NCI-H226 (cell line): ENCODE data around the gene LPP.

Experiments
- DNase-seq: peaks from one replicate; pipeline ENCODE4 v3.0.0-alpha.2; 2015

LPP gene

DNA sequence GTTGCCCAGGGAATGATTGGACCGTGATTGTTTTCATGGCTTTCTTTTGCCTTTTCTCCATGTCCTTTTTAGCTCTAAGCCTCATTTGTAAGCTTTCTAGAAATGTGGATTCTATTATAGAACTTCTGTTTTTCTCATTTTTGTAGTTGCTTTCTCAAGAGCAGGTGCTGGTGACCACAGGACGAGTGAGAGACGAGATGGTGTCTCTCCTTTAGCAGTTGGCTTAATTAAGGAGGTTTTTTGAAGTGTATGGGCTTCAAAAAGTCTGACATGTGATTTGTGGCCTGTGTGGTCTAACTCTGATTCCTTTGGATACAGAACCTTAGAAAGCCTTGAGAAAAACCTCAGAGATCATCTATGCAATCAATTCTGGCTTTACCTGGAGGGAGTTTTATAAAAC lies 292.8 kb downstream of the LPP start:
- no peak for DNase-seq

DNA sequence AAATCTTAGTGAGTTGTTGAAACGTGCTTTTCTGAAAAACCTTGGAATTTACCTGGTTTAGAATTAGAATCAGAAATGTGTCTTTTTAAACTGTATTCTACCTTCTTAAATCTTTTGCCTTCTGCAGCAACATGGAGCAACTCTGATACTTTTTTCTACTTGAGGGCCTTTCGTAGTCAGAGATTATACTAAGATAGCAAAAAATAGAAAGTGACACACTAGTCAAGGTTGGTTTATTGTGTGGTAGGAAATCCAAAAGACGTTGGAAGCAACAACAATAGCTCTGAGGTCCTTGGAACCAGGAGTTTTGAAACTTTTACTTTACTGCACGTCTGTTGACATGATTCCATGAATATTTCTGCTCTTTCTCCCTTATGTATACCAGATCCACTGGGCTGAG lies 294.9 kb downstream of the LPP start:
- DNase-seq, result no peak

DNA sequence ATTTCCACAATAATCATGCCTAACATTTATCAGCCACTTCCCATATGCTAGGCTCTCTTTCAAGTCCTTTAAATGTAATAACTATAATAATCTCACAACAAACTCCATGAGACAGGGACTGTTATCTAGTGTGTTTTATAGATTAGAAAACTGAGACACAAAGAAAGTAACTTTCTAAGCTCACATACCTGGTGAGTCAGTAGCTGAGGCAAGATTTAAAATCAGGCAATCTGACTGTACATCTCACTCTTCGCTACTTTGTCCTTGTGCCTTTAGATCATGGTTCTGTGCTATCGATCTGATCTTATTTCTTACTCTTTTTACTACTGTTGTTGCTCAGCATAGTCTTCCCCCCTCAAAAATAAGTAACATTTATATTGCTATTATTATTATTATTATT lies 295.5 kb downstream of the LPP start:
- DNase-seq, result no peak

DNA sequence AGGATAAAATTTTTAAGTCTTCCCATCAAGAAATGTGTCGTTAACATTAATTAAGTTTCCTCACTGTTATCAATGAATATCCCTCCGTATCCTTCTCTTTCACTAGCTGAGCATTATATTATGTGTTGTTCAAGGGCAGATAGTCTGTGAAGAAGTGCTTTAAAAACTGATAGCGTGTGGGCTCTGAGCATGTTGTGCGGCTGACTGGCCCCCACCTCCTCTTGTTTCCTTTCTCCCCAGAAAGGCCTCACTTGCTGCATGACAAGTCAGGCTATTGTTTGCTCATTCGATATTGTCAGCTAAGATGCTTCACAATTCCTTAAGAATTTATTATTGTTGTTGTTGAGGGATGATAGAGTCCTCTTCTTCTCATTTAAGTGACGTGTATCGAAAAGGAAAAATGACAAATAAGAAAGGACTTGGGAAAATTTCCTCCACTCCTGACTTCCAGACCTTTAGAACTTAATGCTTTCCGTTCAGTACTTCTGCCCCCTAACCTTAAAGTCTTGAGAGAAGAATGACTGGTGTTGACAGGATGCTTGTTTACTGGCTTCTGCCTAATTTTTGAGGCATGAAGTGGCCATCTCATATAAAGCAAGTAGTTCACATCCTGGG lies 298.3 kb downstream of the LPP start:
- no peak for DNase-seq

DNA sequence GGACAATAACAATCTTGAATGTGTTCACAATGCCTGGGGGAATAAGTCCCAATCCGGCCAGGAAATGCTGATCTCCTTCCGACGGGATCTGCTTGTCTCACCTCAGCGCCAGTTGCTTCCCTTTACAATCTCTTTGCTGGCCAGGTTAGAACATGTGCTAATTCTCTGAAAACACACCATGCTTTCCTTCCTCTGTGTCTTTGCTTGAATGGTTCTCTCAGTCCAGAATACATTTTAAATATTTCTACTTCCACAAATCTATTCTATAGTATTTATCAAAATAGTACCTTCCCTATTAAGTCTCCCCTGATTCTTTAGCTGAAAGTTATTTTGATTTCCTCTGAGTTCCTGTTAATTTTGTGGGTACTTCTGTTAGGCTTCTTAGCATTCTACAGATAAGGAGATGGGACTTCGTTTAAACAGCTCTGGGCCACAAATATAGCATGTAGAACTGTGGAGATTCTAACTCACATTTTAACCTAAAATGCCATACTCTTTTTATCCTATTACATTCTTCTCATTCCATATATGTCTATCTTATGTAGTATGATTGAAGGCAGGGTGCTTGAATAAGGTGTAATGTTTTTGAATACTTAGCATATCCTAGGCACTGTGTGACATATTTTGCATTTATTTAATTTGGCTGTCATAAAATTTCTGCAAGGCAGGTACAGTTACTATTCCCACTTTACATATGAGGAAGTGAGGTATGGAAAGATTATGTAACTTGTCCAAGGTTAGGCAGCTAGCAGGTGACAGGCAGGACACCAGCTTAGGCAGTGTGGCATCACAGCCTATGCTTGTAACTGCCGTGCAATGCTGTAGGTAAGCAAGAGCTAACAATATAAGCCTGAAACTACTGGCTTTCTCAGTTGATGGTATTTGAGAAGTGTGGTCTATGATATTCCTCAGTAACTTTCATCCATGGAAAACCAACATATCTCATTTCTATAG lies 299.8 kb downstream of the LPP start:
- no peak for DNase-seq

DNA sequence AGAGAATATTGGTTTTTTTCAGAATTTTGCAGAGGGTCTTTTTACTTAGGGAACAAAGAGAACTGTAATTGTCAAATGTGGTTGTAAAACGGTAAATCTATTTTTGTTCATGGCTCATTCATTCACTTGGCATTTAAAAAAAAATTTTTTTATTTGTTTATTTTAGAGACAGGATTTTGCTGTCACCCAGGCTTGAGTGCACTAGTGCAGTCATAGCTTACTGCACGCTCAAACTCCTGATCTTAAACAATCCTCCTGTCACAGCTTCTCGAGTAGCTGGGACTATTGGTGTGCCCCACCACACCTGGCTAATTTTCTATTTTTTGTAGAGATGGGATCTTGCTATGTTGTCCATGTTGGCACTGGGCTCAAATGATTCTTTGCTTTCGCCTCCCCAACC lies 301.8 kb downstream of the LPP start:
- DNase-seq, result no peak

DNA sequence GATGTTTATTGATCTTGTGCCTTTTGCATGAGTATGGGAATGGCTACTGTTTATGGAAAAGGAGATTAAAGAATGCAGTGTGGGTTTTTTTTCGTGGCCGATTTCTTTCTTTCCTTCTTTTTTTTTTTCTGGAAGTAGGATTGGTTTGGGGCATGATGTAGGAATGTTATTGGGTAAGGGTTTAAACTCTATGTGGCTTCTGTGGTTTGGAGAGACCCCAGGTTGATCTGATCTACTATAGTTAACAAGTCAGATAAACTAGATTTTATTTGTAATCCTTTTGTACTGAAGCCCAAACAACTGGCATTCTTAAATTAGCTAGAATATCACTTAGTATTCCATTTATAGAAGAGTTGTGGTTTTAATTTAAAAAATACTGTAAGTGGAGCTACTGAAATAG lies 304.8 kb downstream of the LPP start:
- DNase-seq, result no peak

DNA sequence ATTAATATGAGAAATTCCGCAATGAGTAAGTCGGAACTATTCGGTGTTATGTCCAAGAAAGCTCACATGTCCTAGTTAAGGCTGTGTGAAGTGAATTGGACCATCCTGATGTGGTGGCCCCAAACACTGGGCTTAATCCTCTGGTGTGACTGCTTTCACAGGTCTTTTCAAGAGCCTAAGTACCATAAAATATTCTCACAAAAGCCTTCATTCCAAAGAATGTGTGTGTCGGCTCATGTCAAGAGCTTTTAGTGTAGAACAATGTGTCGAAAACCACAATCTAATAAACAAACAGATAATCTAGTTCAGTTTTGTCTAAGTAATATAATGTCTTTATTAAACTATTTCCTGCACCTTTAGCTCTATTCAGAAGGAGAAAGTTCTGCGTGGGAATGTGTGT lies 311.4 kb downstream of the LPP start:
- DNase-seq, result no peak

DNA sequence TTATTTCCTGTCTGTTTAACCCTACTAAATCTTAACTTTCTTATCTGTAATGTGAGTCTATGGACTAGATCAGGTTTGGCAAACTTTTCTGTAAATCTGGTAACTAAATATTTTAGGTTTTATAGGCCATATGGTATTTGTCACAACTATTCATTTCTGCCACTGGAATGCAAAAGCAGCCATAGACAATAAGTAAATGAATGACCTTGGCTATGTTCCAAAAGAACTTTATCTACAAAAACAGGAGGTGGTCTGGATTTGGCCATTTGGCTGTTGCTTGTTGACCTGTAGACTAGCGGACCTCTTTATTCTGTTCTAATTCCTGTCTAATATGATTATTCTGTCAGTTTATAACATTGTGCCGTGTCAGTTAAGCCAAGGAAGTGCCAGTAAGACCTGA lies 314.2 kb downstream of the LPP start:
- DNase-seq, result no peak

DNA sequence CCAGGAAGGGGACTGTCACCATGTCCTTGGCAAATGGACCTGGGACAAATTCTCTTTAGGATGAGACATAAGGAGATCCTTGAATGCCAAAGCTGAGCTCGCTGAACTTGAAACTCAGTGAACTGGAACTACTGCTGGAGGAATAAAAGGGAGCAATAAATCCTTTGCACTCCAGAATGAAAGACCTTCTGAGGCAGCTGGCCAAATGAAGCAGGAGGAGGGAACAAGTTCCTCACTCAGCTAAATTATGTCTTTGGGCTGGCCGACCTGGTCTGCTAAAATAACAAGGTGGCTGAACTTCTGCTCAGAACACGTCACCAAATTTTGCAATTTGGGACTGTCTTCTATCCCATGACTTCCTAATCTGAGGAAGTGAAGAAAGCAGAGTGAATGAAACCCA lies 314.7 kb downstream of the LPP start:
- no peak for DNase-seq

DNA sequence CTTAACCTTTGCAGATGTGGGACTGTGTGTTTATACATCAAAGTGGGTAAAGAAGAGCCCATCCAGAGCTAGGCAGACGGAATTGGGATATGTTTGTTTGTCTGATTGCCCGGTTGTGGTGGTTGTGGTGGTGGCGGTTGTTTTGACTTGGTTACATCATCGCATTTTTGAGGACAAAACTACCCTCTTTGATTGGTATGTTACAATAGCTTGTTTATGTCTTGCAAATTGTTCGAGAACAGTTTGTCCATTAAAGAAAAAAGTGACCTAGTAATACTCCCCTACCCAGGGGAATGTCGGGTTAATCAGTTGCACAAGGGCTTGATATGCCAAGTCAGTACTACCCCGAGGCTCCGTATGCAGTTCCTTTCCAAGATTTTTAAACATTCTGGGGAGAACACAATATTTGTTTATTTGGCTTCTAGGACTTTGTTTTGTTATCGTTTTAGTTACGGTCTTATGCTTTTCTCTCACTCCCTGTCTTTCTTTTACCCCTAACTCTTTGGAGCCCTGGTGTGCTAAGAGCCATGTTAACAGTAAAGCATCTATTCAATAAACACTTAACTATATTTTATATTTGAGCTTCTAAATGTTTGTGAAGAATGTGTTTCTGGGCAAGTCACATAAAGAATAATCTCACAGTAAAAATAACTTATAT lies 315.4 kb downstream of the LPP start:
- no peak for DNase-seq

DNA sequence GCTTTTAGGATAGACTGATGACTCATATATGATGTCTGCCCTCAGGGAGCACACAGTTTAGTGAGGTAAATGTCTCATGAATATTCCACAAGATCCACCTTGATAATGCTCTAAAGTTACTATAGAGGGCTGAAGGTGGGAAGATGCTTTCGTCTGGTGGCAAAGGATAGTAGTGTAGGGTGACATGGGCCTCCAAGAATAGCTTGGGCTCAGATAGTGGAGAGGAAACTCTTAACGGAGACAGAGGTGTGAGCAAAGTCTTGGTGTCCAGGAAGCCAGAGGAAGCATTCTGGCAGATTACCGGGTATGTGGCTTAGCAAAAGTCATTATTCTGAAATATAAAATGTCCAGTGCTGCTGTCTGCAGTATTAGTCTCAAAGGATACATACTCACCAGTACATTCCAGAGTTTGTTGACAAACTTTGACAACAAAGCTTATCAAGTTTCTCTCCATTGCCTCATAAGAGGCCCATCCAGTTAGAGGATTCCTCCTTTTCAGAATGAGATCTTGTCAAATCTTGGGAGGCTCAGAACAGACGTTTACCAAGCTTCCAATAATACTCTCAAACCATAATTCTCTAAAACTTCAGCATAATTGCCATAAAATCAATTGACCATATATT lies 316.7 kb downstream of the LPP start:
- no peak for DNase-seq

DNA sequence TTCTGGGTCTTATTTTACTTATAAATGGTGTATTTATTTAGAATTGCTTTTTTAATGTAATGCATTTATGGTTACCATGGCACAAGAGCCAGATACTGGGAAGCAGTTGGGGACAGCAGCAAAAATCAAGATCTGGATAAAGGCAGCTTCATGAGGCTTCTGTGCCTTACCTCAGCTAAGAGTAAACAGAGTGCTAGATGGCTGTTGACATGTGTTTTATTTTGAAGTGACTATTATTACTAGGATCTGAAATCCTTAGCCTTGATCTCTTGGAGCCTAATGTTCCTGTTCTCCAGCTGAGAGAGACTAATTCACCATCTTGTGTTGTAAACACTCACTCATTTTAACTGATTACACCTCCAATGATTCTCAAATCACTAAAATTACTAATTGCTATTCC lies 317.8 kb downstream of the LPP start:
- no peak for DNase-seq

DNA sequence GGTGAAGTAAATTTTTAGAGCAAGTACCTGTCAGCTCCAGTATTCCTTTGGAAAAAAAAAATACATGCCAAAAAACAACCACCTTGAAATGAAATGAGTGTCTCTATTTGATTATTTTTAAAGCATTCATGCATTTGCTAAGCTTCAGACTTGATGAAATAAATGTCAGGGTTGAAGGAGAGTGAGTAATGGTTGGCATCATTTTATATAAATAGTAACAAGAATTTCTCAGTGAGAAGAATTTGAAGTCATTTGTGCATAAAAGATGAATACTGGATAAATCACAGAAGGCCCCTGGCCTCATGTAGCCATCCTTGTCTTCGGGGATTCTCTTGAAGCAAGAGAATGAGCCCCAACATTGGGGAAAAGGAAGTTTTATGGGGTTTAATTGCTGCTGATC lies 318.4 kb downstream of the LPP start:
- DNase-seq, result no peak

DNA sequence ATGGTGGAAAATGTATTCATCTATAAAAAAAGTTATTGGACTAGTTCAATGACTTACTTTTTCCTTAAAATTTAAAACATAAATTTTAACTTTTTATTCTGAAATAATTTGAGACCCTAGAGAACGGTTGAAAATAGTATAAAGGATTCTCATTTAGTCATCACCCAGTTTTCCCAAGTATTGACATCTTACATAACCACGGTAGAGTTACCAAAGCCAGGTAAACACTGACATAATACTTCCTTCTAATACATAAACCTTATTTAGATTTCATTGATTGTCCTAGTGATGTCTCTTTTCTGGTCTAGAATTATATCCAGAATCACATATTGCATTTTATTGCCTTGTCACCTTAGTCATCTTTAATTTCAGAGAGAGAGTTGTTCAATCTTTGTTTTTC lies 319.1 kb downstream of the LPP start:
- DNase-seq, result no peak

DNA sequence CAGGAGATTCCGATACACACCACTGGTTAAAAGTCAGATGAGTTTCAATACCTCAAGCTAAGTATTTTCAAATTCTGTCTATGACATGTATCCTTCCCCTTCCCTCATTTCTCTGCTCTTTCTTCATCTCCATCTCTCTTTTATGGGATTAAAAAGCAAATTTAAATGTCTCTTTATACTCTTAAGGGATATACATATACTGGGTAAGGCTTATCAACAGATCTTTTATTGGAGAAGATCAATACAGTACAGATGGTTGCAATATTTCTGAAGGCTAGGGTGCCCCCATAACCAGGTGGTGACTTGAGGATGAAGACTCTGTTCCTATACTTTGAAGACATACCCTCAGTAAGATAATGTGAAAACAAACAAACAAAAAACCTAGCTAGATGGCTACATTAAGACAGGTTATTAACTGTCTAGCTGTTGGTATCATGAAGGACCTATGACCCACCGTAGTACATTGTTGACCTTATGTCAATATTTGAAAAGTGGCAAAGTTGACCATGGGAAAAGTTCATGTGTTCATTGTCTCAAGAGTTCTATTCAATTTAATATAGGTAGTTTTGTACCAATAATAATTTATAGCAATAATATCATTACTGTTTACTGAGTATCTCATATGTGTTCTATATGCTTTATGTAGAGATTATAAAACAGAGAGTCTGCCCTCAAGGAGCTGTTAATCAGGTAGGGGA lies 319.8 kb downstream of the LPP start:
- no peak for DNase-seq

DNA sequence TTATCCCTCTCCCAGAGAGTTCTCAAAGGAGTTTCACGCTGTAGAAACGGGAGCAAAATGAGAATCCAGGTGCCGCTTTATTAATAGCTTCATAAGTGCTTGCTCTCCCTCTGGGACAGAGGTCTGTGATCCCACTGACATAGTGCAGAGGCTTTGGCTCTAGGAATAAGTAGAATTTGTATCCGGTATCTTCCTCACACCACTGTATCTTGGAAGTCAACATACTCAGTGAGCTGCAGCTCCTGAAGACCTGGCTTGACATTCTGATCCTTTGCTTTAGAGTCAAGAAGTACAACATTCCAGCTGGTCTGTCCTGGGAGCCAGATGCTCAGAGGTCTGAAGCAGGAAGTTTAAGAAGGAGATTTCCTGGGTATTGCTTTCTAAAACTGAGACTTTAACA lies 323.0 kb downstream of the LPP start:
- no peak for DNase-seq

DNA sequence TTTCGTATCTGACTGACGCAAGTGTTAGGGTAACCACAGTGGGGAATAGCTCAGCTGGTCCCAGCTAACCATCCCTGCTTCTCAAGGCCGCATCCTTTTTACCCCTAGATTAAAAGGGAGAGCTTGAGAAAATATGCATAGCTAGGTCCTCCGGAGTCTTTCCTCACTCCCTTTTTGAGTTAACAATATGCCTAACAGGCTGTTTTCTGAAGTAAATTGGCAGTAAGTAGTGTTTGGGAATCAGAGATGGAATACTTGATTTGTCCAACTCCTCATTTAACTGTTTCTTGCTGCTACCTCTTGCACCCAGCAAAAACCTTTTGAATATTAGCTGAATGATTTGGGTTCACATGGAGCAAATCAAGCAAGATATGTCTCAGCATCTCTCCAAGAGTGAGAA lies 326.1 kb downstream of the LPP start:
- no peak for DNase-seq

DNA sequence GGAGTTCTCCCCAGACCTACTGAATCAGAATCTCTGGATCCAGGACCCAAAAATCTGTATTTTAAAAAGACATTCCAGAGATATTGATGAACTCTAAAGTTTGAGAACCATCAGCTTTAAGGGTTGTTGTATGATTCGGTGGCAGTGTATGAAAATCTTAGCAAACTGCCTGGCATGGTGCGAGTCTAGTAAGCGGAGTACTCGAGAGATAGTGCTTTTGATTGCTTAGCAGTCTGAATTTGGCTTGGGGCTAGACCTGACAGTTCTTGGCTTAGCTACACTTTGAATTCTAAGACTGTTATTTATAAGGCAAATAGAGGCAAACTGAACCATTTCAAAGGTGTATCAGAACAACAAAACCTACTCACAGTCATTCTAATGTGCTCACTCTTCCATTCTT lies 329.0 kb downstream of the LPP start:
- DNase-seq, result no peak

DNA sequence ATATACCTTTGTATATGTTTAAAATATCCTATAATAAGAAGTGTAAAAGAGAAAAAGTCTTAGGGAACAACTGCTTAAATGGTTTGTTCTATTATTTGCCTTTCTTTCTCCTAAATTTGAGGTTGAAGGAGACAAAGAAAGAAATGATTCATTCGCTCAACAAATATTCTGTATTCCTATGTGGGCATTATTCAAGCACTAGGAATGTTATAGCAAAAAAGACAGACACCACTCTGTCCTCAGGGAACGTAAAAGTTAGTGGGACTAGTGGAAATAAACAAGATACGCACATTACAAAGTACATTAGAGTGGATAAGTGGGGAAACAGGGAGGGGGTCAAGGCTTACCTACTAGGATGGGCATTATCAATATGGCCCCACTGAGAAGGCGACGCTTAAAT lies 332.2 kb downstream of the LPP start:
- no peak for DNase-seq

DNA sequence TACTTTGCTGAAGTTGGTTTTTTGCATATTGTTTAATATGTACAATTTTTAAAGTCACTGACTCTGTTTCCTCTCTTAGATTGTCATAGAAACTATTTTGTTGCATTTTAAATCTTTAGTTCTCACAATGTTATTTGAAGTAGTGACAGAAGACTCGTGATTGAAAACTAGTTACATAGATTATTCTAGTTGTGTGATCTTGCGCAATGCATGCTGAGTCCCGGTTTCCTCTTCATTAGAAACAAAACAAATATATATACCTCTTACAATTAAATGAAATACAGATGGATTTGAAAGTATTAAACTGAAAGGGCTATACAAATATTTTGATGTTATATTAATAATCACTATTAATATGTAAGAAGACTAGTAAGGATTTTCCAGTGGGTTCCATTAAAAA lies 333.0 kb downstream of the LPP start:
- no peak for DNase-seq

DNA sequence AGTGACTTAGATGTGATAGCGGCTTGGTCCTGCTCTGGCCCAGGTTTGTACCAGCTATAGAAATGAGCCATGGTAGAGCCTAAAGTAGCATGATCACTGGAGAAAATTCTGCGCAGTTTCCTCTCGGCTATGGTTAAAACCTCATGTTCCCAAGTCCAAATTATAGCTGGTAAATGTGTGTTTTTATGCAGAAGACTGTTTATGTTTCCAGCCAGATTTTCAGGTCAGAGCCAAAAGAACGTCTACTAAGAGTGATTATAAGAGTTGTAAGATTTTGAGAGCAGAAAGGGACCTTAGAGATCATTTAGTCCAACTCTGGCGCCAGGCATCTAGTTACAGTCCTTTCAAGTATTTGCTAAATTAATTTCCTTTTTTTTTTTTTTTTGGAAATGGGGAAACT lies 333.7 kb downstream of the LPP start:
- no peak for DNase-seq

DNA sequence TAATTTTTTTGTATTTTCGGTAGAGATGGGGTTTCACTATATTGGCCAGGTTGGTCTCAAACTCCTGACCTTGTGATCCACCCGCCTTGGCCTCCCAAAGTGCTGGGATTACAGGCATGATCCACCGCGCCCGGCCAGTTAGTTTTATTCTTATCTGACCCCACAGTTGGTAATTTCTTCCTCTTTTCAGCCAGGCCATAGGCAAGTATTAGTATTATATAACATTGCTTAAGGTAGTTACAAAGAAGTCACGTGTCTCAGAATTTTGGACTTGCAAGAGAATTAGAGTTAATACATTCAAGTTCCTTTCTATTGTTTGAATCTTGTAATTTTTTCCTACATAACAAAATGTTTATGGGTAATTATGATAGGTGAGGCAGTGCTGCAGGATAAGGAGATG lies 334.8 kb downstream of the LPP start:
- DNase-seq, result no peak
